GM21360 (cell line): ENCODE measurements around the gene METTL21C.

ENCODE experiments used
- ATAC-seq: cut with Tn5 transposase; IDR thresholded peaks from one replicate; pipeline ENCODE4 v1.9.1; 2021; ENCODE audit warnings: mild to moderate bottlenecking, moderate library complexity; ENCODE audit not compliant: unreplicated experiment

METTL21C gene

DNA sequence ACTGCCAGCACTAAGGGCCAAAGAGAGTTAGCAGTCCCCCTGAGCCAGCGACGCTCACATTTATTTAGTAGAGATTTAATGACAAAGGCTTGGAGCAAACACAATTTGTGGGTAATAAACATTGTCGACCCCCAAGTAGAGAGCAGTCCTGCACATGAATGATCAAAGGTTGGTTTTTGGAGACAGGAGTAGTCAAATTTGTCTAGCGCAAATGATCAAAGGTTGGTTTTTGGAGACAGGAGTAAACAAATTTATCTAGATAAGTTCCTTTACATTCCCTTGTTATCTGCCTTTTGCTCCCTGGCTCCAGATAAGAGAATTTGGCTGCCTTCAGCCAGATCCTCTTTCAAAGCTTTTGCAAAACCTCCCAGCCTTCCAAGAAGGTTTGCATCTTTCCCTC, 26.9 kb downstream of the METTL21C start:
- no peak for ATAC-seq

DNA sequence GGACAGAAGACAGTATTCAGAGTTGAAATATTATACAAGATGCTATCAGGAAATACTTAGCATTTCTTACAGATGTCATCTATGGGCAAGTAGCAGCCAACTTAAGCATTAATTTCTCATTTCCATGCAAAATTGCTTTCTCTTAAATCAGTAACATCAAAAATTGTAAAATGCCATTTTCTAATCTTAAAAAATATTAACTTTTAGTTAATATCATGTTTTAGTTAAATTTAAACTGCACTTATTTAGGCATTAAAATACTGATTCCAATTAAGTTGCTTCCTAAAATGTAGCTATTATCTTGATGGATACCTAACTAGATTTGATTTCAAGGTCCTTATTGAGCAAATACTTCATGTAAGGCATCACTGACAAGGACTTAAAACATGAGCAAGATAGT, 27.8 kb downstream of the METTL21C start:
- ATAC-seq: no peak

- no peak for ATAC-seq
These were observed 35.6 kb downstream of the METTL21C start for GRCh38 chr13:102659168-102659713.

- ATAC-seq: no peak
These were observed 36.2 kb downstream of the METTL21C start for GRCh38 chr13:102658660-102659059.

DNA sequence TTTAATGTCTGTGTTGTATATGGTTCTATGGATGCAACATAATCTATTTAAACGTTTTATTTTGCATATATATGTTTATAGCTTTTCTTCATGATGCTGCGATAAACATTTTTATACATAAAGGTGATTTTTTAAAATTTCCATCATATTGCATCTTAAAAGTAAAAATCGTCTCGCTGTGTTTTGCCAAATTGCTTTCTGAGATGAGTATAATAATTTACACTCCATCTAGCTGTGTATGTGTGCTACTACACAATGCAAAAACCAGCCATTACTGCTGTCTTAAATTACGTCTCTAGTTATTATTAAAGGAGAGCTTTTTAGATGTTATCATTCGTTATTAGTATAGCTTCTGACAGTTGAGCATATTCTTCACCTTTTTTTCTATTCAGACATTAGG, 37.2 kb downstream of the METTL21C start:
- no peak for ATAC-seq

DNA sequence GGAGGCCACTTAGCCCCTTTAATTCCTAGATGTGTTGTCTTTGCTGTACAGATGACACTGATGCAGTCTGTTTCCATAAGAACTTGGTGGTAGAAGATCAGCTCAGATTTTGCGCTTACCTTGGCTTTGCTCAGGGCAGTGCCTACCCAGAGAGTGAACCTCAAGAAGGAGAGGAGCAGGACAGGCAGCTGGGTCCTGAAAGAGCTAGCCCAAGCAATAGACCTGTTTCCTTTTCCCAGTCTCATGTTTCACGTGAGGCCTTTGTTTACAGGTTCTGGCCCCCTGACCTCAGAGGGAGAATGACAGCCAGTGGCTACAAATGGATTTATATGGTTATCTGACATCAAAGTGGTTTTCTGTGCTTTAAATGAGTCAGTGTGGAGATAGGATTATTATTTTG, 40.1 kb downstream of the METTL21C start:
- ATAC-seq: no peak

GRCh38 chr13:102651892-102652291, 43.0 kb downstream of the METTL21C start:
- no peak for ATAC-seq

GRCh38 chr13:102651392-102651791, 43.5 kb downstream of the METTL21C start:
- ATAC-seq: no peak

GRCh38 chr13:102650444-102650843, 44.4 kb downstream of the METTL21C start:
- no peak for ATAC-seq

- no peak for ATAC-seq
These were observed 46.8 kb downstream of the METTL21C start for GRCh38 chr13:102648046-102648445.

DNA sequence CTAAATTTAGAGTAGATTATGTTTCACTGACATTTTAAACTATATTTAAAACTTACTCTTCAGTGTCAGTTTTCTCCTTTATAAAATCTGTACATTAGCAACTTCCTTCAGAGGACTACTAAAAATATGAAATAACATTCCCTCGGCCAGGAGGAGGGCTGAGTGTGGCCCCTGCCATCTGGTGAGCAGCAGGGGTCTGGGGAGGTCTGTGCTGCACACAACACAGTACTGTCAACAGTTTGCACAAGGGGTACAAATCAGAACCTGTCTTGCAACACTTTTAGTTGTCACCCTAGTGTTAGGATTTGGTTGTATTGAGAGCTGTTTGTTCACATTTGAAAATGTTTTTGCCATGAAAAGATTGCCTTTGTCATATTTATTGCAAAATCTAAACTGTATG, 49.1 kb downstream of the METTL21C start:
- ATAC-seq: no peak

DNA sequence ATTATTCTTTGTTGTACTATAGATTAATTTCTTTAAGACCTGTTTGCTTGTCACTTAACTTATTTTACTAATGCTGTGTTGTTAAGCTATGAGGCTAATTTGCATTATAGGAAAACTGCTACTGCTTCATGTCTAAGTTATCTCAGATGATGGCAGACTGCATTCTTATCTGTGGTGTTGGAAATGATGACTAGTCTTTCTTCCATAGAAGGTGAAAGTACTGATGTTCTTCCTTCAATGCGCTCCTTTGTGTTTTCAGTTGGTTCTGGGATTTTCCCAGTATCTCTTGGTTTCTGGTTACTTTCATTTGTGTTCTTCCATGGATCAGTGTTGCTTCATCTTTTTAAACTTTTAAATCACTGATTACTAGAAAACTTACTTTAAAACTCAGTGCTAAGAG, 51.2 kb downstream of the METTL21C start:
- no peak for ATAC-seq

DNA sequence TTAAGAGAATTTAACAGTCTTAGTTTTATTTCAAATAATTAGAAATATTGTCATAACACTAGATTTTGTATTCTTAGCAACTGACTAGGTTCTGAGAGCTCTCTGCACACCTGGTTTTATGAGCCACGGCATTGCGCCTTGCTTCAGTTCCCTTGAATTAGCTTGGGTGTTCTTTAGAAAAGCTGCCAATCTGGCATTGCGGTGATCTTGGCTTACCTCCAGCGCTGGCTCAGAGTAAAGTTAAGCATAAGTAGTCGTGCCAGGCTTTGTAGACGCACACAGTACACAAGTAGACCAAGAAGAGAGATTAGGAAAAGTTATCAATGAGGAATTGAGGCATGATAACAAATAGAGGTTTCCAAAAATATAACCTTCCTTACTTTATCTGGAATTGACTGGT, 52.4 kb downstream of the METTL21C start:
- ATAC-seq: no peak

- no peak for ATAC-seq
These were observed 52.8 kb downstream of the METTL21C start for GRCh38 chr13:102642029-102642428.

DNA sequence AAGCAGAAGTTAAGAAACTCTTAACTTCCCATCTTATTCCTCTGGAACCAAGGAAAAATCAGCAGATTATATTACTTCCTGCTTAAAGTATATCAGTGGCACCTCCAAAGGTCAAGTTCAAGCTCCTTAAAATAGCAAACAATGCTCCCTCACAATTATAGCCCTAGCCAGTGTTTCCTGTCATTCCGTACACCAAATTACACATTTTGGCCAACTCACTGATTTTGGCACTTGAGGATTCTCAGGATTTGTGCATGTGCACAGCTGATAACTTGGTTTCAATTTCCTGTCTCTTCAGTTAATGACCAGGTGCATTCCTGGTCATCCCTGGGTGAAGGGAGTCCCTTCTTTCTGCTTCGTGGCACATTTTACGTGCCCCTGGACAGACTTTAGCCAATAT, 56.1 kb downstream of the METTL21C start:
- ATAC-seq: no peak
